HEK293 (cell line): ENCODE data around the gene TRMT44.
A peak's percentile ranks its signal among the peaks of the same experiment; 100 is the strongest.

Source experiments
- CTCF ChIA-PET: fragments of 350-600 bp; formaldehyde crosslinking; extraction: SDS; loops from one replicate; lab custom pipeline; 2021; ENCODE audit warnings: antibody characterized with exemption; lab: Yijun Ruan, JAX
- POLR2A ChIA-PET: fragments of 300-600 bp; formaldehyde crosslinking; extraction: SDS; loops from one replicate; lab custom pipeline; 2020; ENCODE audit warnings: antibody characterized with exemption, inconsistent platforms; lab: Yijun Ruan, JAX
- H3K27ac ChIP-seq: fragments of 200-500 bp; sonication (Bioruptor generic); 2 replicates; pipeline ENCODE4 v1.5.1; 2014; ENCODE audit warnings: low read depth, low read length, control low read depth, inconsistent platforms; ENCODE audit errors: extremely low read depth
- H3K36me3 ChIP-seq, 2 experiments: fragments of 200-500 bp in 1 of 2; sonication (Bioruptor generic) in 1 of 2; 1 replicate in 1 of 2; 2 replicates in 1 of 2; pipeline ENCODE4 v1.5.1; 2014 to 2017; ENCODE audit warnings: inconsistent platforms in 2 of 2, low read length in 2 of 2; ENCODE audit not compliant: control insufficient read depth in 2 of 2, insufficient read depth in 1 of 2
- H3K4me1 ChIP-seq: fragments of 200-500 bp; sonication (Bioruptor generic); 2 replicates; pipeline ENCODE4 v1.5.1; 2014; ENCODE audit warnings: mild to moderate bottlenecking, low read length, inconsistent platforms; ENCODE audit not compliant: control insufficient read depth, insufficient read depth
- H3K4me3 ChIP-seq: 2 replicates; pipeline ENCODE4 v1.5.1; 2011; ENCODE audit warnings: low read depth, mild to moderate bottlenecking, control low read depth, low read length, moderate library complexity
- H3K9me3 ChIP-seq: fragments of 200-500 bp; sonication (Bioruptor generic); 2 replicates; pipeline ENCODE4 v1.5.1; 2014; ENCODE audit warnings: low read depth, low read length, inconsistent platforms; ENCODE audit not compliant: control insufficient read depth, insufficient read depth
- EGR2 ChIP-seq: fragments of 450-650 bp; formaldehyde crosslinking; IDR thresholded peaks from 2 replicates; pipeline ENCODE4 v1.5.1; 2016; ENCODE audit warnings: low read depth, missing biosample characterization, missing genetic modification characterization
- PRDM10 ChIP-seq: fragments of 450-650 bp; formaldehyde crosslinking; IDR thresholded peaks from 2 replicates; pipeline ENCODE4 v1.5.1; 2016; ENCODE audit warnings: missing biosample characterization, missing genetic modification characterization
- REPIN1 ChIP-seq: fragments of 450-650 bp; formaldehyde crosslinking; IDR thresholded peaks from 2 replicates; pipeline ENCODE4 v1.5.1; 2017; ENCODE audit warnings: missing biosample characterization, missing genetic modification characterization, low read depth
- YY2 ChIP-seq: fragments of 450-650 bp; formaldehyde crosslinking; IDR thresholded peaks from 2 replicates; pipeline ENCODE4 v1.5.1; 2016; ENCODE audit warnings: missing biosample characterization, missing genetic modification characterization
- ZBTB26 ChIP-seq: fragments of 450-650 bp; formaldehyde crosslinking; optimal IDR thresholded peaks from 2 replicates; pipeline ENCODE3; 2016; ENCODE audit warnings: missing biosample characterization, mild to moderate bottlenecking, missing genetic modification characterization
- ZNF174 ChIP-seq: fragments of 450-650 bp; formaldehyde crosslinking; IDR thresholded peaks from 2 replicates; pipeline ENCODE4 v1.5.0; 2017; ENCODE audit warnings: missing biosample characterization, mild to moderate bottlenecking, missing genetic modification characterization
- ZNF426 ChIP-seq: fragments of 450-650 bp; formaldehyde crosslinking; IDR thresholded peaks from 2 replicates; pipeline ENCODE4 v1.5.1; 2017; ENCODE audit warnings: missing biosample characterization, missing genetic modification characterization, mild to moderate bottlenecking, inconsistent platforms, moderate library complexity
- ZNF600 ChIP-seq: fragments of 450-650 bp; formaldehyde crosslinking; IDR thresholded peaks from 2 replicates; pipeline ENCODE4 v1.5.1; 2016; ENCODE audit warnings: missing biosample characterization, missing genetic modification characterization
- ZNF76 ChIP-seq: fragments of 450-650 bp; formaldehyde crosslinking; IDR thresholded peaks from 2 replicates; pipeline ENCODE4; 2016; ENCODE audit warnings: low read depth, missing biosample characterization, missing genetic modification characterization, borderline replicate concordance
- ZNF792 ChIP-seq: fragments of 450-650 bp; formaldehyde crosslinking; IDR thresholded peaks from 2 replicates; pipeline ENCODE4 v1.5.1; 2016; ENCODE audit warnings: missing biosample characterization, missing genetic modification characterization

The TRMT44 gene

GRCh38 chr4:8468746-8469535, 28.4 kb downstream of the TRMT44 start (continued):
- no peak for TF ChIP-seq ZBTB26

GRCh38 chr4:8469550-8469949, 29.0 kb downstream of the TRMT44 start:
- H3K36me3 ChIP-seq: peaks cover 0 to 69% of the 10 kb centered on the region in 2 experiments; a peak in 1 of 3 replicates
- TF ChIP-seq ZNF76 (tag by site-specific recombination): no peak
- TF ChIP-seq PRDM10: no peak
- no peak overlapping the region for H3K4me3 ChIP-seq
- POLR2A ChIA-PET: no interaction called here
- no peak overlapping the region for H3K27ac ChIP-seq
- CTCF ChIA-PET: interaction anchor here (1.2 to 3.2 kb wide), 7 partner anchors 11 to 124 kb away, joined by 3 to 19 read pairs (median 5); partner anchors contain the start of gene CPZ
- H3K9me3 ChIP-seq: no peaks in the 10 kb centered on the region
- H3K4me1 ChIP-seq: no peaks in the 10 kb centered on the region

- peaks cover 0 to 66% of the 10 kb centered on the region in 2 experiments; a peak in 1 of 3 replicates for H3K36me3 ChIP-seq
- ChIA-PET POLR2A (no interaction called here), CTCF (interaction anchor here (0.7 to 3.2 kb wide), 5 partner anchors 77 to 129 kb away, joined by 3 to 19 read pairs (median 3); partner anchors contain the start of gene CPZ)
- TF ChIP-seq ZNF600: peak; percentile 87
- TF ChIP-seq ZNF174 (tag by site-specific recombination): no peak
- no peak for TF ChIP-seq ZNF426 (tag by site-specific recombination)
- no peaks in the 10 kb centered on the region for H3K9me3 ChIP-seq
- H3K27ac ChIP-seq: no peak overlapping the region
- no peaks in the 10 kb centered on the region for H3K4me1 ChIP-seq
- no peak overlapping the region for H3K4me3 ChIP-seq
These were observed 30.0 kb downstream of the TRMT44 start for GRCh38 chr4:8470451-8471024.

GRCh38 chr4:8471211-8471875, 30.8 kb downstream of the TRMT44 start:
- ChIA-PET POLR2A (interaction anchor here (1.5 kb wide), 1 partner anchor 13 kb away, joined by 3 read pairs; no protein-coding TSS in a partner anchor), CTCF (interaction anchor here (0.8 to 0.9 kb wide), 2 partner anchors 115 to 123 kb away, joined by 3 to 5 read pairs; no protein-coding TSS in a partner anchor)
- Histone ChIP-seq H3K4me3 (no peak overlapping the region), H3K9me3 (no peaks in the 10 kb centered on the region), H3K27ac (no peak overlapping the region), H3K4me1 (no peaks in the 10 kb centered on the region)
- TF ChIP-seq YY2 (tag by site-specific recombination) (no peak), ZNF792 (tag by site-specific recombination) (no peak), EGR2 (no peak), REPIN1 (tag by site-specific recombination) (no peak)
- TF ChIP-seq, all 188 proteins: peak for 0
- peaks cover 0 to 66% of the 10 kb centered on the region in 2 experiments; a peak in 1 of 3 replicates for H3K36me3 ChIP-seq
